Colonic mucosa (tissue), 4 donors: ENCODE results near the gene PDZK1. TPM values are rescaled to one million over a fixed set of nuclear protein-coding genes. Genes with fewer than 3 reads are reported as not detected.

Experiments used
- DNase-seq: peaks from one replicate; pipeline ENCODE4 v3.0.0-alpha.2; 2020
- H3K27ac ChIP-seq: fragments of 200-600 bp; one replicate; pipeline ENCODE4 v1.8.0; 2021
- H3K27me3 ChIP-seq: fragments of 200-600 bp; one replicate; pipeline ENCODE4 v1.8.0; 2021
- H3K36me3 ChIP-seq: fragments of 200-600 bp; one replicate; pipeline ENCODE4 v1.8.0; 2021
- H3K4me1 ChIP-seq: fragments of 200-600 bp; one replicate; pipeline ENCODE4 v1.8.0; 2021; ENCODE audit warnings: mild to moderate bottlenecking
- H3K4me3 ChIP-seq: fragments of 200-600 bp; one replicate; pipeline ENCODE4 v1.8.0; 2021
- H3K9ac ChIP-seq, 2 donors: one replicate each; pipeline ENCODE4 v1.7.0; 2013; ENCODE audit warnings: control low read depth in 2 of 2, low read depth in 2 of 2, low read length in 2 of 2
- H3K9me3 ChIP-seq: fragments of 200-600 bp; one replicate; pipeline ENCODE4 v1.8.0; 2021
- intact Hi-C: fragments of 100-400 bp; cut with DNase I; formaldehyde crosslinking; loops from one replicate; pipeline ENCODE4 v1.14.1; 2022
- total RNA-seq, 2 donors: library from RNA; stranded (reverse); fragmentation: NEBNext Ultra II Directional in 1 of 2; extraction: Animal tissue kit (Norgen Biotek cat#: 25700) in 1 of 2; gene quantifications; one replicate each; pipeline ENCODE4 v1.2.1, GENCODE V29; 2021
- TF ChIP-seq, protein P1 (sequence below): fragments of 200-600 bp; IDR thresholded peaks from one replicate; pipeline ENCODE4 v1.8.0; 2022; ENCODE audit warnings: antibody characterized with exemption, mild to moderate bottlenecking
- donor health status: healthy.
- donor health status: DM: no; HTN: no; CAD: no.
- donor health status: DM: no; HTN: no; CAD: no.

Gene PDZK1
- total RNA-seq = under 1 TPM; 0.64 to 0.98 TPM

DNA sequence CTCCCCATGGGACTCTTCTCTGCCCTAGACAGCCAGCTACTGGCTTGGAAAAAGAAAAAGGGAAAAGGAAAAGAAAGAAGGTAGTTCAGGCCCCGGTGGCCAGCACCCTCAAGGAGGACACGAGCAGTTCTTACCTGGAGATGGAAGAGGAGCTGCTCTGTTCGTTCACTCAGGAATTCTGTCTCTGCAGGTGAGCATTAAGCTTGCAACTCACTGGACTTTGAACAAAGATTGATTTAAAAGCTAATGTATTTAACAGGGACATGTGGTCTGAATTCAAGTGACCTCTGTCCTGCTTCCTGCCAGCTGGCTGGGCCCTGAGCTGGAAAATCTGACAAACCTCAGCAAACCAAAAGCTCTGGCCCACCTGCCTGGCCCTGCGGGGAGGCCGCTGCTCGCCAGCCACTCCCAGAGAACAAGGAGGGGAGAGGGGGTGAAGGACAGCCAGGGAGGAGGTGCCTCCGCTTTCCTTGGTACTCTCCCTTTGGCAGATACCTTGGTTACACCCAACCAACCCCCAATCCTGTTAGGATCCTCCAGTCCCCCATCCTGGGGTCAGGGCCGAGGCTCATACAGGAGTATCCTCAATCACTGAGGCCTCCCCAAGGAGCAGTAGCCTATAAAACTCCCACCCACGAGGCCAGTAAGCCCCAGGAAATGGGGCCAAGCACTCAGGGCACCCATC, at the start of gene PDZK1:
Gene PDZK1 (minus strand): TSS at position 186 of the 685 bp plus-strand sequence. CDS start 19,347 bp downstream, outside the sequence.
- Histone ChIP-seq H3K4me3 (no peak within 1 kb of the TSS), H3K36me3 (no peaks in the 10 kb centered on the region), H3K4me1 (no peaks in the 10 kb centered on the region), H3K27ac (no peak within 1 kb of the TSS), H3K27me3 (no peaks in the 10 kb centered on the region), H3K9ac (peak within 1 kb of the TSS in 1 of 2 donors; percentile 19), H3K9me3 (no peaks in the 10 kb centered on the region)
- TF ChIP-seq, protein P1, sequence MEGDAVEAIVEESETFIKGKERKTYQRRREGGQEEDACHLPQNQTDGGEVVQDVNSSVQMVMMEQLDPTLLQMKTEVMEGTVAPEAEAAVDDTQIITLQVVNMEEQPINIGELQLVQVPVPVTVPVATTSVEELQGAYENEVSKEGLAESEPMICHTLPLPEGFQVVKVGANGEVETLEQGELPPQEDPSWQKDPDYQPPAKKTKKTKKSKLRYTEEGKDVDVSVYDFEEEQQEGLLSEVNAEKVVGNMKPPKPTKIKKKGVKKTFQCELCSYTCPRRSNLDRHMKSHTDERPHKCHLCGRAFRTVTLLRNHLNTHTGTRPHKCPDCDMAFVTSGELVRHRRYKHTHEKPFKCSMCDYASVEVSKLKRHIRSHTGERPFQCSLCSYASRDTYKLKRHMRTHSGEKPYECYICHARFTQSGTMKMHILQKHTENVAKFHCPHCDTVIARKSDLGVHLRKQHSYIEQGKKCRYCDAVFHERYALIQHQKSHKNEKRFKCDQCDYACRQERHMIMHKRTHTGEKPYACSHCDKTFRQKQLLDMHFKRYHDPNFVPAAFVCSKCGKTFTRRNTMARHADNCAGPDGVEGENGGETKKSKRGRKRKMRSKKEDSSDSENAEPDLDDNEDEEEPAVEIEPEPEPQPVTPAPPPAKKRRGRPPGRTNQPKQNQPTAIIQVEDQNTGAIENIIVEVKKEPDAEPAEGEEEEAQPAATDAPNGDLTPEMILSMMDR = no peak
- intact Hi-C loops = no loop called here
- DNase-seq = no peak

- Histone ChIP-seq H3K4me1 (no peaks in the 10 kb centered on the region), H3K4me3 (no peak overlapping the region), H3K27ac (no peak overlapping the region), H3K9me3 (no peaks in the 10 kb centered on the region), H3K9ac (no peak overlapping the region), H3K27me3 (no peaks in the 10 kb centered on the region), H3K36me3 (no peaks in the 10 kb centered on the region)
- TF ChIP-seq, protein P1 = no peak
- intact Hi-C loops = no loop called here
- no peak for DNase-seq
Measured at GRCh38 chr1:145751491-145752037, 44.4 kb upstream of the PDZK1 start.

DNA sequence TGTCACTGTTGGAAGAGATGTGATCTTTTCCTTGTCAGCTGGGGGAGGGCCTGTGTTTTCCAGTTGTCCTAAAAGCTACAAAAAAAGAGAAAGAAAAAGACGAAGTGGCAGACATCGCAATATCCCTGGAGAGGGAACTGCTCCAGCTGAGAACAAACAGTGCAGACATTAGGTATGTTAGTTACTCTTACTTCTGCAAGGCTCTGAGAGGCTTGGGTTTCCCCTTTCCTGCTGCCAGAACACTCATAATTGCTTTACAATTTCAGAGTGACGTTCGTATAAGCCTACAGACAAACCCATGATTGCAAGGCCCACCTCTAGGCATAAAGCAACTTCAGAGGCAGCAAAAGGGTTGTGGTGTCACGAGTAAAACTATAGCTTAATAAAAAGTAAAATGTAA, 43.3 kb upstream of the PDZK1 start:
- H3K4me3 ChIP-seq = no peak overlapping the region
- TF ChIP-seq, protein P1 = no peak
- no peaks in the 10 kb centered on the region for H3K36me3 ChIP-seq
- no peaks in the 10 kb centered on the region for H3K27me3 ChIP-seq
- no peak for DNase-seq
- intact Hi-C loops = no loop called here
- no peaks in the 10 kb centered on the region for H3K4me1 ChIP-seq
- no peaks in the 10 kb centered on the region for H3K9me3 ChIP-seq
- H3K9ac ChIP-seq = no peak overlapping the region
- H3K27ac ChIP-seq = no peak overlapping the region

GRCh38 chr1:145747398-145748247, 40.5 kb upstream of the PDZK1 start:
- no peaks in the 10 kb centered on the region for H3K36me3 ChIP-seq
- no peak overlapping the region for H3K4me3 ChIP-seq
- intact Hi-C loops = no loop called here

GRCh38 chr1:145740269-145740668, 33.1 kb upstream of the PDZK1 start:
- Histone ChIP-seq H3K36me3 (no peaks in the 10 kb centered on the region), H3K27me3 (no peaks in the 10 kb centered on the region), H3K9ac (no peak overlapping the region), H3K4me1 (no peaks in the 10 kb centered on the region), H3K27ac (no peak overlapping the region), H3K9me3 (no peaks in the 10 kb centered on the region), H3K4me3 (no peak overlapping the region)
- no peak for DNase-seq
- intact Hi-C loops = no loop called here
- TF ChIP-seq, protein P1 = no peak

More at GRCh38 chr1:145747398-145748247, 40.5 kb upstream of the PDZK1 start:
- Histone ChIP-seq H3K9me3 (no peaks in the 10 kb centered on the region), H3K9ac (no peak overlapping the region), H3K27me3 (no peaks in the 10 kb centered on the region), H3K4me1 (no peaks in the 10 kb centered on the region), H3K27ac (no peak overlapping the region)
- no peak for DNase-seq
- TF ChIP-seq, protein P1 = no peak
